IMR-90 (cell line): ENCODE data around the gene ADAMTS13. TPM values are rescaled to one million over a fixed set of nuclear protein-coding genes. Genes with fewer than 3 reads are reported as not detected.

Experiments used
- ATAC-seq: fragments of 200-7000 bp; cut with Tn5 transposase; 2 replicates; pipeline ENCODE4 v1.9.1; 2020; ENCODE audit warnings: low read depth, mild to moderate bottlenecking, moderate library complexity
- BruUV-seq: library from RNA; stranded (reverse); fragments of 400-500 nt; replicated peaks from 2 replicates; lab custom pipeline; 2021; lab: Mats Ljungman, UMichigan
- CTCF ChIA-PET: fragments of 300-600 bp; formaldehyde crosslinking; extraction: SDS; loops from one replicate; lab custom pipeline; 2021; ENCODE audit warnings: antibody characterized with exemption; lab: Yijun Ruan, JAX
- POLR2A ChIA-PET: fragments of 300-600 bp; sonication (Branson Sonifier 250); formaldehyde crosslinking; loops from one replicate; lab custom pipeline; 2022; ENCODE audit warnings: antibody characterized with exemption; ENCODE audit not compliant: unreplicated experiment; lab: Charles Lee
- DNase-seq: peaks from one replicate; pipeline ENCODE4 v3.0.0; 2013
- H2AFZ ChIP-seq: replicated peaks from 2 replicates; pipeline ENCODE3; 2013; ENCODE audit warnings: low read length, mild to moderate bottlenecking; ENCODE audit not compliant: poor library complexity
- H2AK5ac ChIP-seq: 2 replicates; pipeline ENCODE4 v1.6.1; 2013; ENCODE audit warnings: low read depth, low read length, inconsistent platforms
- H2AK9ac ChIP-seq: replicated peaks from 2 replicates; pipeline ENCODE3; 2013; ENCODE audit warnings: mild to moderate bottlenecking, low read depth, low read length, moderate library complexity; ENCODE audit not compliant: poor library complexity
- H2BK120ac ChIP-seq: 2 replicates; pipeline ENCODE4 v1.6.1; 2013; ENCODE audit warnings: low read depth, low read length, inconsistent platforms
- H2BK15ac ChIP-seq: 3 replicates; pipeline ENCODE4 v1.6.1; 2013; ENCODE audit warnings: low read depth, low read length, inconsistent platforms
- H2BK20ac ChIP-seq: 2 replicates; pipeline ENCODE4 v1.6.1; 2013; ENCODE audit warnings: low read depth, mild to moderate bottlenecking, inconsistent platforms, low read length, moderate library complexity
- H2BK5ac ChIP-seq: 2 replicates; pipeline ENCODE4 v1.6.1; 2013; ENCODE audit warnings: mild to moderate bottlenecking, low read depth, low read length, inconsistent platforms; ENCODE audit not compliant: poor library complexity, severe bottlenecking
- H3K14ac ChIP-seq: replicated peaks from 2 replicates; pipeline ENCODE4 v1.6.1; 2013; ENCODE audit warnings: low read depth, low read length, inconsistent platforms
- H3K18ac ChIP-seq: 2 replicates; pipeline ENCODE4 v1.6.1; 2013; ENCODE audit warnings: low read depth, low read length, control low read depth
- H3K23ac ChIP-seq: 2 replicates; pipeline ENCODE4 v1.6.1; 2013; ENCODE audit warnings: low read depth, low read length, inconsistent platforms
- H3K27ac ChIP-seq: 2 replicates; pipeline ENCODE4 v1.5.1; 2013; ENCODE audit warnings: mild to moderate bottlenecking, control low read depth, low read length; ENCODE audit not compliant: insufficient read depth
- H3K27me3 ChIP-seq: 2 replicates; pipeline ENCODE4 v1.6.1; 2013; ENCODE audit warnings: low read length; ENCODE audit not compliant: control insufficient read depth, insufficient read depth
- H3K36me3 ChIP-seq: 2 replicates; pipeline ENCODE4 v1.6.1; 2013; ENCODE audit warnings: low read length, mixed read lengths; ENCODE audit not compliant: control insufficient read depth, insufficient read depth
- H3K4ac ChIP-seq: 2 replicates; pipeline ENCODE4 v1.6.1; 2013; ENCODE audit warnings: low read depth, low read length, inconsistent platforms
- H3K4me1 ChIP-seq: 2 replicates; pipeline ENCODE4 v1.6.1; 2013; ENCODE audit warnings: low read length, mixed read lengths; ENCODE audit not compliant: control insufficient read depth, insufficient read depth
- H3K4me2 ChIP-seq: 2 replicates; pipeline ENCODE4 v1.6.1; 2013; ENCODE audit warnings: low read depth, mild to moderate bottlenecking, control low read depth, low read length, moderate library complexity
- H3K4me3 ChIP-seq: 2 replicates; pipeline ENCODE4 v1.5.1; 2013; ENCODE audit warnings: low read depth, mild to moderate bottlenecking, control low read depth, low read length, moderate library complexity; ENCODE audit not compliant: insufficient read depth
- H3K56ac ChIP-seq: 2 replicates; pipeline ENCODE4 v1.6.1; 2013; ENCODE audit warnings: low read length, inconsistent platforms; ENCODE audit not compliant: insufficient read depth; ENCODE audit errors: extremely low read depth
- H3K79me1 ChIP-seq, 2 experiments: 2 replicates each; pipeline ENCODE4 v1.6.1; 2013; ENCODE audit warnings: low read length in 2 of 2, inconsistent platforms in 1 of 2, low read depth in 1 of 2
- H3K9ac ChIP-seq: 2 replicates; pipeline ENCODE4 v1.6.1; 2013; ENCODE audit warnings: low read depth, low read length, control low read depth
- H3K9me1 ChIP-seq: 2 replicates; pipeline ENCODE4 v1.6.1; 2013; ENCODE audit warnings: low read length, inconsistent platforms; ENCODE audit not compliant: insufficient read depth
- H3K9me3 ChIP-seq: 2 replicates; pipeline ENCODE4 v1.6.1; 2013; ENCODE audit warnings: low read length; ENCODE audit not compliant: control insufficient read depth, insufficient read depth
- H4K20me1 ChIP-seq: 2 replicates; pipeline ENCODE4 v1.6.1; 2013; ENCODE audit warnings: low read length, inconsistent platforms; ENCODE audit not compliant: insufficient read depth
- H4K5ac ChIP-seq: 2 replicates; pipeline ENCODE4 v1.6.1; 2013; ENCODE audit warnings: mild to moderate bottlenecking, low read depth, low read length, control low read depth
- H4K8ac ChIP-seq, 2 experiments: 2 replicates each; pipeline ENCODE4 v1.6.1; 2013; ENCODE audit warnings: low read depth in 2 of 2, low read length in 2 of 2, control low read depth in 1 of 2, inconsistent platforms in 1 of 2
- H4K91ac ChIP-seq: 2 replicates; pipeline ENCODE4 v1.6.1; 2013; ENCODE audit warnings: low read depth, low read length, inconsistent platforms; ENCODE audit not compliant: insufficient read depth
- BHLHE40 ChIP-seq: fragments of 150-350 bp; IDR thresholded peaks from 2 replicates; pipeline ENCODE4 v1.6.1; 2016; ENCODE audit warnings: mild to moderate bottlenecking, low read depth, low read length
- CEBPB ChIP-seq: IDR thresholded peaks from 2 replicates; pipeline ENCODE4 v1.6.1; 2012; ENCODE audit warnings: low read depth, low read length, improper control_type of control experiment
- CHD1 ChIP-seq: IDR thresholded peaks from 2 replicates; pipeline ENCODE4 v1.6.1; 2012; ENCODE audit warnings: low read depth, low read length, improper control_type of control experiment
- CTCF ChIP-seq: conservative IDR thresholded peaks from 2 replicates; pipeline ENCODE4 v1.5.1; 2012; ENCODE audit warnings: mild to moderate bottlenecking, low read depth, low read length, improper control_type of control experiment
- ELK1 ChIP-seq: fragments of 150-350 bp; IDR thresholded peaks from 2 replicates; pipeline ENCODE4 v1.6.1; 2016; ENCODE audit warnings: low read depth, mild to moderate bottlenecking, low read length, moderate library complexity, borderline replicate concordance
- FOS ChIP-seq: fragments of 150-350 bp; IDR thresholded peaks from 2 replicates; pipeline ENCODE4 v1.6.1; 2016; ENCODE audit warnings: low read depth, low read length
- MAFK ChIP-seq: IDR thresholded peaks from 2 replicates; pipeline ENCODE4 v1.6.1; 2012; ENCODE audit warnings: low read depth, low read length, improper control_type of control experiment
- MAZ ChIP-seq: IDR thresholded peaks from 2 replicates; pipeline ENCODE4 v1.6.1; 2012; ENCODE audit warnings: low read depth, mild to moderate bottlenecking, low read length, improper control_type of control experiment, moderate library complexity, borderline replicate concordance
- MXI1 ChIP-seq: IDR thresholded peaks from 2 replicates; pipeline ENCODE4 v1.6.1; 2012; ENCODE audit warnings: low read depth, mild to moderate bottlenecking, low read length, moderate library complexity, borderline replicate concordance
- NFE2L2 ChIP-seq: fragments of 150-350 bp; IDR thresholded peaks from 2 replicates; pipeline ENCODE4 v1.6.1; 2016; ENCODE audit warnings: low read depth, mild to moderate bottlenecking, low read length
- POLR2A ChIP-seq: IDR thresholded peaks from 2 replicates; pipeline ENCODE4 v1.6.1; 2012; ENCODE audit warnings: mild to moderate bottlenecking, low read depth, low read length
- RAD21 ChIP-seq: IDR thresholded peaks from 2 replicates; pipeline ENCODE4 v1.6.1; 2012; ENCODE audit warnings: low read length, improper control_type of control experiment
- RCOR1 ChIP-seq: IDR thresholded peaks from 2 replicates; pipeline ENCODE4 v1.6.1; 2012; ENCODE audit warnings: mild to moderate bottlenecking, low read length, improper control_type of control experiment; ENCODE audit not compliant: insufficient replicate concordance
- RFX5 ChIP-seq: IDR thresholded peaks from 2 replicates; pipeline ENCODE4 v1.8.0; 2012; ENCODE audit warnings: low read depth, mild to moderate bottlenecking, low read length, moderate library complexity
- SMC3 ChIP-seq: fragments of 150-350 bp; IDR thresholded peaks from 2 replicates; pipeline ENCODE4 v1.6.1; 2016; ENCODE audit warnings: low read depth, mild to moderate bottlenecking, antibody characterized with exemption, low read length, moderate library complexity
- USF2 ChIP-seq: fragments of 150-350 bp; IDR thresholded peaks from 2 replicates; pipeline ENCODE4 v1.6.1; 2017; ENCODE audit warnings: mild to moderate bottlenecking, antibody characterized with exemption, low read length, low read depth
- WGBS, 2 experiments: methylation state at CpG; one replicate each; pipeline versions ENCODE4 v1.1.5 to v1.1.7; 2013; ENCODE audit warnings: missing lambda C conversion rate in 2 of 2; ENCODE audit not compliant: insufficient read length in 1 of 2; ENCODE audit errors: extremely low coverage in 2 of 2; 5-methylcytosine and 5-hydroxymethylcytosine counted together
- dilution Hi-C: fragments of 300-500 bp; cut with HindIII; formaldehyde crosslinking; loops from one replicate; pipeline ENCODE4 v1.14.3; 2018; ENCODE audit warnings: low sequenced_read_pairs; ENCODE audit not compliant: unreplicated experiment
- in situ Hi-C: fragments of 300-500 bp; cut with MboI; formaldehyde crosslinking; loops from 3 replicates; pipeline ENCODE4 v1.14.3; 2019; ENCODE audit warnings: low sequenced_read_pairs, inconsistent platforms, mixed read lengths
- intact Hi-C: fragments of 100-400 bp; cut with micrococcal nuclease; formaldehyde crosslinking; loops from 2 replicates; pipeline ENCODE4 v1.10.0; 2022
- polyA plus RNA-seq, 3 experiments: library from polyadenylated mRNA; depleted of rRNA; stranded (reverse); fragments of >200 nt; gene quantifications; 2 replicates each; pipeline ENCODE4 v1.2.3, GENCODE V29; 2012; ENCODE audit warnings: low replicate concordance in 1 of 3
- total RNA-seq: library from RNA; depleted of rRNA; stranded (reverse); fragments of >200 nt; gene quantifications from 2 replicates; pipeline ENCODE4 v1.2.3, GENCODE V29; 2012

ADAMTS13 gene
- total and polyA plus RNA-seq, 2 of the 4 experiments (the other 2 are of a cell fraction): 0.18 to 2.8 TPM

- no peak overlapping the region for H4K91ac ChIP-seq
- ChIA-PET POLR2A (no interaction called here), CTCF (no interaction called here)
- no peaks in the 10 kb centered on the region for H3K27me3 ChIP-seq
- BruUV-seq: no TSS peak
- no peak overlapping the region for H2AFZ ChIP-seq
- no peak overlapping the region for H3K56ac ChIP-seq
- no peaks in the 10 kb centered on the region; the same call in 1 of the 2 replicates for H3K4me1 ChIP-seq
- no peak overlapping the region for H2BK20ac ChIP-seq
- DNase-seq (no peak), ATAC-seq (no peak)
- H2BK120ac ChIP-seq: no peak overlapping the region
- no peak overlapping the region for H3K27ac ChIP-seq
- no peak overlapping the region for H3K9ac ChIP-seq
- H3K14ac ChIP-seq: no peak overlapping the region
- no peak overlapping the region for H2AK5ac ChIP-seq
- no peaks in the 10 kb centered on the region for H3K36me3 ChIP-seq
- dilution Hi-C loops: no loop called here
- H2BK15ac ChIP-seq: no peak overlapping the region
- H3K18ac ChIP-seq: no peak overlapping the region
- no peak overlapping the region for H4K5ac ChIP-seq
- no peak overlapping the region for H3K4me3 ChIP-seq
- no peak overlapping the region for H4K8ac ChIP-seq
- H3K9me3 ChIP-seq: no peaks in the 10 kb centered on the region
- H2AK9ac ChIP-seq: no peak overlapping the region
- H3K4me2 ChIP-seq: no peak overlapping the region
- 0 out of 4 replicates have a peak, but pooled peaks cover 0 to 5% of the 10 kb centered on the region in 2 experiments for H3K79me1 ChIP-seq
- no peaks in the 10 kb centered on the region for H4K20me1 ChIP-seq
- no CpG with 5 or more reads among the region's 4 CpGs for WGBS, 2 experiments
- TF ChIP-seq POLR2A (no peak), SMC3 (no peak), NFE2L2 (no peak), CTCF (no peak), MXI1 (no peak), BHLHE40 (no peak), FOS (no peak), CEBPB (no peak), USF2 (no peak), RCOR1 (no peak), MAFK (no peak), ELK1 (no peak), MAZ (no peak), RFX5 (no peak), RAD21 (no peak), CHD1 (no peak)
- H3K9me1 ChIP-seq: no peaks in the 10 kb centered on the region
- H2BK5ac ChIP-seq: no peak overlapping the region
- no peak overlapping the region for H3K4ac ChIP-seq
- intact Hi-C loops: no loop called here
- no peak overlapping the region for H3K23ac ChIP-seq
- in situ Hi-C loops: no loop called here
These were observed 41.4 kb upstream of the ADAMTS13 start for GRCh38 chr9:133380734-133381133.
